ENCODE results near the gene DCAF5.
A peak's percentile ranks its signal among the peaks of the same experiment; 100 is the strongest.
"Not testable (repeated sequence)": the region's sequence is repeated elsewhere in the genome, so short reads cannot be mapped to it uniquely, and the experiment has no call there.

The DCAF5 gene

GRCh38 chr14:69072584-69072983, 80.3 kb downstream of the DCAF5 start:
- DNase-seq (ENCODE audit: low read depth, low spot score) = no peak

- peak; percentile 52 for DNase-seq (ENCODE audit: low read depth, low spot score)
Observed at GRCh38 chr14:69068744-69069421, 84.0 kb downstream of the DCAF5 start.

GRCh38 chr14:69066396-69067171, 86.3 kb downstream of the DCAF5 start:
- DNase-seq (ENCODE audit: low read depth, low spot score) = no peak

GRCh38 chr14:69065934-69066333, 87.0 kb downstream of the DCAF5 start:
- not testable (repeated sequence) for DNase-seq (ENCODE audit: low read depth, low spot score)

GRCh38 chr14:69064596-69064995, 88.3 kb downstream of the DCAF5 start:
- no peak for DNase-seq (ENCODE audit: low read depth, low spot score)

- peak; percentile 93 for DNase-seq (ENCODE audit: low read depth, low spot score)
Observed at GRCh38 chr14:69059658-69060623, 93.0 kb downstream of the DCAF5 start.

GRCh38 chr14:69055999-69056788, 96.7 kb downstream of the DCAF5 start:
- peak; percentile 56 for DNase-seq (ENCODE audit: low read depth, low spot score)

- DNase-seq (ENCODE audit: low read depth, low spot score) = peak; percentile 88
Observed at GRCh38 chr14:69055125-69055524, 97.8 kb downstream of the DCAF5 start.

- DNase-seq (ENCODE audit: low read depth, low spot score) = no peak
Observed at GRCh38 chr14:69054030-69054429, 98.9 kb downstream of the DCAF5 start.

GRCh38 chr14:69052181-69052601, 100.7 kb downstream of the DCAF5 start:
- DNase-seq (ENCODE audit: low read depth, low spot score) = no peak

- no peak for DNase-seq (ENCODE audit: low read depth, low spot score)
Observed at GRCh38 chr14:69050240-69051184, 102.4 kb downstream of the DCAF5 start.

GRCh38 chr14:69049675-69050074, 103.2 kb downstream of the DCAF5 start:
- no peak for DNase-seq (ENCODE audit: low read depth, low spot score)

GRCh38 chr14:69048456-69048855, 104.5 kb downstream of the DCAF5 start:
- DNase-seq (ENCODE audit: low read depth, low spot score) = no peak

GRCh38 chr14:69047255-69047654, 105.7 kb downstream of the DCAF5 start:
- DNase-seq (ENCODE audit: low read depth, low spot score) = no peak

- DNase-seq (ENCODE audit: low read depth, low spot score) = peak; percentile 71
Observed at GRCh38 chr14:69046476-69046860, 106.5 kb downstream of the DCAF5 start.

GRCh38 chr14:69045857-69046475, 107.0 kb downstream of the DCAF5 start:
- no peak for DNase-seq (ENCODE audit: low read depth, low spot score)

GRCh38 chr14:69044965-69045555, 107.9 kb downstream of the DCAF5 start:
- peak; percentile 77 for DNase-seq (ENCODE audit: low read depth, low spot score)

- DNase-seq (ENCODE audit: low read depth, low spot score) = no peak
Observed at GRCh38 chr14:69044296-69044695, 108.6 kb downstream of the DCAF5 start.

GRCh38 chr14:69043596-69044260, 109.2 kb downstream of the DCAF5 start:
- DNase-seq (ENCODE audit: low read depth, low spot score) = peak; percentile 79
